GM23248 (cell line): ENCODE data around the gene SIRPD.

Experiments
- EZH2 ChIP-seq: fragments of 200-600 bp; sonication (generic); IDR thresholded peaks from 2 replicates; pipeline ENCODE4 v1.6.1; 2018; ENCODE audit warnings: antibody characterized with exemption, mild to moderate bottlenecking; ENCODE audit not compliant: insufficient read depth, poor library complexity, severe bottlenecking
- EZH2phosphoT487 ChIP-seq: fragments of 200-600 bp; sonication (generic); IDR thresholded peaks from 2 replicates; pipeline ENCODE4 v1.6.1; 2018; ENCODE audit warnings: antibody characterized with exemption, moderate library complexity, mild to moderate bottlenecking, low read depth; ENCODE audit not compliant: insufficient read depth

- TF ChIP-seq EZH2phosphoT487 (no peak), EZH2 (no peak)
Observed at GRCh38 chr20:1527923-1528322, 29.6 kb downstream of the SIRPD start.
